RWPE1 (cell line): ENCODE measurements around the gene MARS1.
"Not testable (repeated sequence)": the region's sequence is repeated elsewhere in the genome, so short reads cannot be mapped to it uniquely, and the experiment has no call there.

Experiments
- CTCF ChIA-PET: fragments of 350-600 bp; sonication (Branson Sonifier 250); formaldehyde crosslinking; extraction: SDS; loops from one replicate; lab custom pipeline; 2021; lab: Yijun Ruan, JAX
- POLR2A ChIA-PET: fragments of 400-600 bp; formaldehyde crosslinking; extraction: SDS; loops from one replicate; lab custom pipeline; 2020; ENCODE audit warnings: antibody characterized with exemption; ENCODE audit not compliant: low non-redundant PET; lab: Yijun Ruan, JAX
- DNase-seq: peaks from one replicate; pipeline ENCODE4 v3.0.0; 2012; ENCODE audit warnings: low spot score
- H3K27ac ChIP-seq: fragments of 450-650 bp; 2 replicates; pipeline ENCODE4 v1.5.1; 2017
- CTCF ChIP-seq: fragments of 450-650 bp; conservative IDR thresholded peaks from 2 replicates; pipeline ENCODE4 v1.5.1; 2017; ENCODE audit warnings: low read depth, mild to moderate bottlenecking

MARS1 gene

GRCh38 chr12:57497223-57498131, 9.6 kb downstream of the MARS1 start:
- CTCF ChIA-PET, result interaction anchor here (0.6 to 1.0 kb wide), 2 partner anchors 22 to 265 kb away, joined by 3 to 4 read pairs; no protein-coding TSS in a partner anchor
- no peak for TF ChIP-seq CTCF
- DNase-seq, result no peak
- no peak overlapping the region for H3K27ac ChIP-seq
- POLR2A ChIA-PET, result no interaction called here

- ChIA-PET CTCF (interaction anchor here (1.0 kb wide), 1 partner anchor 23 kb away, joined by 4 read pairs; no protein-coding TSS in a partner anchor), POLR2A (no interaction called here)
- DNase-seq, result no peak
- H3K27ac ChIP-seq, result no peak overlapping the region
- TF ChIP-seq CTCF, result no peak
Measured at GRCh38 chr12:57498132-57498502, 10.2 kb downstream of the MARS1 start.

- TF ChIP-seq CTCF, result no peak
- CTCF ChIA-PET, result no interaction called here
- DNase-seq, result no peak
- H3K27ac ChIP-seq, result no peak overlapping the region
- POLR2A ChIA-PET, result no interaction called here
Measured at GRCh38 chr12:57498571-57498970, 10.7 kb downstream of the MARS1 start.

- CTCF ChIA-PET, result no interaction called here
- no peak for TF ChIP-seq CTCF
- no peak overlapping the region for H3K27ac ChIP-seq
- DNase-seq, result no peak
- POLR2A ChIA-PET, result no interaction called here
Measured at GRCh38 chr12:57500213-57500612, 12.3 kb downstream of the MARS1 start.

- DNase-seq, POLR2A ChIA-PET, CTCF ChIA-PET, H3K27ac ChIP-seq: not testable (repeated sequence)
Measured at GRCh38 chr12:57502311-57502969, 14.6 kb downstream of the MARS1 start.

GRCh38 chr12:57506541-57506940, 18.7 kb downstream of the MARS1 start:
- POLR2A ChIA-PET, CTCF ChIA-PET, DNase-seq, H3K27ac ChIP-seq: not testable (repeated sequence)

- DNase-seq, POLR2A ChIA-PET, H3K27ac ChIP-seq, CTCF ChIA-PET: not testable (repeated sequence)
Measured at GRCh38 chr12:57507796-57508195, 19.9 kb downstream of the MARS1 start.

GRCh38 chr12:57511161-57511560, 23.3 kb downstream of the MARS1 start:
- CTCF ChIA-PET, result interaction anchor here (0.7 kb wide), 1 partner anchor 21 kb away, joined by 3 read pairs; no protein-coding TSS in a partner anchor

More at GRCh38 chr12:57511161-57511560, 23.3 kb downstream of the MARS1 start:
- POLR2A ChIA-PET, result no interaction called here
- TF ChIP-seq CTCF, result no peak
- H3K27ac ChIP-seq, result peak overlapping the region; percentile 61
- DNase-seq, result no peak
